AG10803 (cell line): ENCODE measurements around the gene C7.

Experiments used
- DNase-seq: peaks from one replicate; pipeline ENCODE4 v3.0.0; 2010; ENCODE audit warnings: low read depth
- H3K4me3 ChIP-seq: 2 replicates; pipeline ENCODE4 v1.5.1; 2011; ENCODE audit warnings: mild to moderate bottlenecking, low read length, control low read depth
- CTCF ChIP-seq: conservative IDR thresholded peaks from 2 replicates; pipeline ENCODE4 v1.5.1; 2011; ENCODE audit warnings: mild to moderate bottlenecking, low read length, control low read depth, inconsistent platforms

The C7 gene

GRCh38 chr5:40991168-40991980 lies 82.1 kb downstream of the C7 start:
- DNase-seq: no peak
- no peak for TF ChIP-seq CTCF
- H3K4me3 ChIP-seq: no peak overlapping the region

- TF ChIP-seq CTCF: no peak
- DNase-seq: no peak
- no peak overlapping the region for H3K4me3 ChIP-seq
Observed at GRCh38 chr5:40991981-40992559, 82.8 kb downstream of the C7 start.

GRCh38 chr5:40995801-40996586 lies 86.7 kb downstream of the C7 start:
- no peak overlapping the region for H3K4me3 ChIP-seq
- no peak for DNase-seq
- no peak for TF ChIP-seq CTCF

GRCh38 chr5:40999142-40999541 lies 89.8 kb downstream of the C7 start:
- TF ChIP-seq CTCF: no peak
- DNase-seq: no peak
- no peak overlapping the region for H3K4me3 ChIP-seq

GRCh38 chr5:40999966-41000365 lies 90.7 kb downstream of the C7 start:
- no peak for DNase-seq
- no peak overlapping the region for H3K4me3 ChIP-seq
- no peak for TF ChIP-seq CTCF

- no peak for TF ChIP-seq CTCF
- DNase-seq: no peak
- H3K4me3 ChIP-seq: no peak overlapping the region
Observed at GRCh38 chr5:41003670-41004376, 94.5 kb downstream of the C7 start.
